Lung (tissue), 12 donors: ENCODE data around the gene TWF2. TPM values are rescaled to one million over a fixed set of nuclear protein-coding genes. Genes with fewer than 3 reads are reported as not detected.

Experiments
- ATAC-seq: fragments of 200-7000 bp; cut with Tn5 transposase; one replicate; pipeline ENCODE4 v1.9.1; 2020; ENCODE audit warnings: moderate number of reproducible peaks; ENCODE audit not compliant: insufficient read depth, low FRiP score
- DNase-seq, 3 donors: peaks; one replicate each; pipeline ENCODE4 v3.0.0-alpha.2; 2013 to 2017
- H3K27ac ChIP-seq, 2 donors: one replicate each; pipeline ENCODE4 v1.5.1; 2013; ENCODE audit warnings: mild to moderate bottlenecking in 2 of 2, moderate library complexity in 2 of 2, control low read depth in 1 of 2, inconsistent platforms in 1 of 2, low read depth in 1 of 2, low read length in 1 of 2
- H3K27me3 ChIP-seq, 3 donors: one replicate each; pipeline ENCODE4 v1.5.1; 2013; ENCODE audit warnings: low read length in 2 of 3; ENCODE audit not compliant: control insufficient read depth in 3 of 3, insufficient read depth in 3 of 3
- H3K36me3 ChIP-seq, 4 donors: one replicate each; pipeline ENCODE4 v1.5.1; 2013; ENCODE audit warnings: low read length in 4 of 4, mild to moderate bottlenecking in 1 of 4, moderate library complexity in 1 of 4; ENCODE audit not compliant: control insufficient read depth in 4 of 4, insufficient read depth in 4 of 4
- H3K4me1 ChIP-seq, 5 donors: one replicate each; pipeline ENCODE4 v1.5.1; 2013; ENCODE audit warnings: low read length in 5 of 5, mild to moderate bottlenecking in 2 of 5, moderate library complexity in 1 of 5; ENCODE audit not compliant: control insufficient read depth in 5 of 5, insufficient read depth in 5 of 5
- H3K4me3 ChIP-seq: one replicate; pipeline ENCODE4 v1.5.1; 2013; ENCODE audit warnings: mild to moderate bottlenecking, control low read depth, moderate library complexity
- H3K9ac ChIP-seq, 2 donors: one replicate each; pipeline ENCODE4 v1.5.1; 2013; ENCODE audit warnings: low read length in 2 of 2, control low read depth in 1 of 2; ENCODE audit not compliant: insufficient read depth in 1 of 2
- H3K9me3 ChIP-seq, 4 donors: one replicate each; pipeline ENCODE4 v1.5.1; 2013; ENCODE audit warnings: low read length in 3 of 4, mild to moderate bottlenecking in 1 of 4, moderate library complexity in 1 of 4; ENCODE audit not compliant: control insufficient read depth in 4 of 4, insufficient read depth in 3 of 4
- CTCF ChIP-seq: IDR thresholded peaks from 2 replicates; pipeline ENCODE4 v1.5.1; 2012; ENCODE audit warnings: mild to moderate bottlenecking; ENCODE audit errors: control extremely low read depth, extremely low read depth
- WGBS, 2 donors: extraction: QIAGEN DNeasy Blood & Tissue Kit; methylation state at CpG; one replicate each; pipeline ENCODE4 v1.1.7; 2013; 5-methylcytosine and 5-hydroxymethylcytosine counted together
- polyA plus RNA-seq, 2 donors: library from polyadenylated mRNA; stranded (reverse); fragments of 200-250 nt; gene quantifications; one replicate each; pipeline ENCODE4 v1.2.1, GENCODE V29; 2013
- total RNA-seq, 2 donors: library from RNA; depleted of rRNA in 1 of 2; stranded (reverse); fragments of >200 nt in 1 of 2; gene quantifications; one replicate each; pipeline ENCODE4 v1.2.1, GENCODE V29; 2014 to 2021
- donor health status: control.
- donor health status: control.
- donor health status: Bipolar disorder and iron deficiency.
- donor health status: healthy.
- donor health status: DM: yes; HTN: yes; CAD: no.

TWF2 gene
- total and polyA plus RNA-seq, 4 donors = 25.7 to 104 (median 60.7) TPM

GRCh38 chr3:52216585-52217408 is 22.2 kb downstream of the TWF2 start:
- DNase-seq = peak; percentile 41 to 66 (median 57)

GRCh38 chr3:52215351-52215750 is 23.6 kb downstream of the TWF2 start:
- Histone ChIP-seq H3K4me1 (peaks cover 6 to 31% (median 24%) of the 10 kb centered on the region in 5 donors), H3K36me3 (peaks cover 20 to 43% (median 38%) of the 10 kb centered on the region in 4 donors), H3K27me3 (no peaks in the 10 kb centered on the region), H3K4me3 (no peak overlapping the region), H3K9me3 (no peaks in the 10 kb centered on the region), H3K27ac (peak overlapping the region in 1 of 2 donors; percentile 43), H3K9ac (no peak overlapping the region)
- WGBS, 2 donors = 86 to 97% methylated on average over 7 of the region's 7 CpGs
- DNase-seq = no peak
- ATAC-seq = no peak
- no peak for TF ChIP-seq CTCF

More at GRCh38 chr3:52216585-52217408, 22.2 kb downstream of the TWF2 start:
- Histone ChIP-seq H3K9me3 (no peaks in the 10 kb centered on the region), H3K27me3 (no peaks in the 10 kb centered on the region), H3K4me3 (no peak overlapping the region), H3K36me3 (peaks cover 10 to 30% (median 28%) of the 10 kb centered on the region in 4 donors), H3K9ac (peak overlapping the region in 1 of 2 donors; percentile 26), H3K4me1 (peaks cover 6 to 37% (median 23%) of the 10 kb centered on the region in 5 donors), H3K27ac (peak overlapping the region; percentile 83 to 92)
- 32 to 34% methylated on average over 13 of the region's 13 CpGs for WGBS, 2 donors
- no peak for TF ChIP-seq CTCF
- ATAC-seq = peak; percentile 70

- Histone ChIP-seq H3K27ac (no peak overlapping the region), H3K9ac (no peak overlapping the region), H3K27me3 (no peaks in the 10 kb centered on the region), H3K9me3 (no peaks in the 10 kb centered on the region), H3K4me3 (no peak overlapping the region), H3K4me1 (peaks cover 6 to 21% (median 17%) of the 10 kb centered on the region in 5 donors), H3K36me3 (peaks cover 22 to 54% (median 47%) of the 10 kb centered on the region in 4 donors)
- DNase-seq (no peak), ATAC-seq (no peak)
- no peak for TF ChIP-seq CTCF
Observed at GRCh38 chr3:52213901-52214300, 25.1 kb downstream of the TWF2 start.
